ENCODE data around the gene CBX7.

CBX7 gene

DNA sequence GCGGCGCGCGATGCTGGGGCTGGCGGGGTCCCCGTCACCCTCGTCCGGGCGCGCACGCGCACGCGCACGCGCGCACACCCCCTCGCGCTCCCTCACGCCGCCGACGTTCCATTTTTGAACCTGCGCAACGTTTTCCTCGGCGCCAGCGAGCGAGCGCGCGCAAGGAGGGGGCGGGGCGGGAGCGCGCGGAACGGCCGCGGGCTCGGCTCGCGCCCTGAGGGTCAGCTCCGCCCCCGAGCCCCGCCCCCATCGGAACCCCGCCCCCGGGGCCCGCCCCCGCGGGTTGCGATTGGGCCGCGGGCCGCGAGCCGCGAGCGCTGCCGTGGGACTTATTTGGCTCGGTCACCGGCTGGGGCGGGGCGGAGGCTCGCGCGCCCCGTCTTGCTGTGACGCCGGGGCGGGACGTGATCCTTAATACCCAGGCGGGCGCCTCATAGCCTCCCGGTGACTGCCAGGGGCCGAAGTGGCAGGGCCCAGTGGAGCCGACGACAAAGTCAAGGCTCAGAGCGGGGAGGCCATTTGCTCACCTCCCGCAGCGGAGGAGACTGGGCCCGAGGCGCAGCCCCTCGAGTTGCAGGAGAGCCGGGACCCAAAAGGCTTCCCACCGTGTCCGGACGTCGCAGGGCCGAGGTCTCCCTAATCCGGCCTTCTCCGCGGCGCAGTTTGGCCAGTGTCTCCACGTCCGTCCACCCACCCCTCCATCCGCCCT, at the start of gene CBX7:
Gene CBX7 (minus strand): TSS at position 170 of the 709 bp plus-strand sequence. CDS start 236 bp downstream, outside the sequence.
- DNase-seq: peak; percentile 66

DNA sequence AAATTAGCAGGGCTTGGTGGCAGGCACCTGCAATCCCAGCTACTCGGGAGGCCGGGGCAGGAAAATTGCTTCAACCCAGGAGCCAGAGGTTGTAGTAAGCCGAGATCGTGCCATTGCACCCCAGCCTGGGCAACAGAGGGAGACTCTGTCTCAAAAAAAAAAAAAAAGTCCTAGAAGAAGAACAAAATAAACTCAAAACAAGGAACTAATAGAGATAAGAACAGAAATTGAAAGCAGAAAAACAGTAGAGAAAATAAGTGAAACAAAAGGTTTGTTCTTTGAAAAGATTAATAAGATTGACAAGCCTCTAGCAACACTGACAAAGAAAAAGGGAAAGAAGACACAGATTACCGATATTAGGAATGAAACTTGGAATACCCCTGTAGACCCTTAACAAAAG, 45.1 kb upstream of the CBX7 start:
- DNase-seq: no peak

DNA sequence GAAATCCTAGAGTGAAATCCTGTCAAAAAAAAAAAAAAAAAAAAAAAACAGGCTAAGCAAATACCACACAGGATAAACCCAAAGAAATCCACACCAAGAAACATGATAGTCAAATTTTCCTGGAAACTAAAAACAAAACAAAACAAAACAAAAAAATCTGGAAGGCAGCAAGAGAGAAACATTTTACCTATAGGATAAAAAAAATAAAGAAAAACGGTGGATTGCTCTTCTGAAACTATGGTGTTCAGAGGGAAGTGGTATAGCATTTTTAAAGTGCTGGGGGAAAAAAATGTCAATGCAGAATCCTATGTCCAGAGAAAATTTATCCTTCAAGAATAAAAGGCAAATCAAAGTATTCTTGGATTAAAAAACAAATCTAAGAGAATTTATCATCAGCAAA, 41.6 kb upstream of the CBX7 start:
- no peak for DNase-seq

DNA sequence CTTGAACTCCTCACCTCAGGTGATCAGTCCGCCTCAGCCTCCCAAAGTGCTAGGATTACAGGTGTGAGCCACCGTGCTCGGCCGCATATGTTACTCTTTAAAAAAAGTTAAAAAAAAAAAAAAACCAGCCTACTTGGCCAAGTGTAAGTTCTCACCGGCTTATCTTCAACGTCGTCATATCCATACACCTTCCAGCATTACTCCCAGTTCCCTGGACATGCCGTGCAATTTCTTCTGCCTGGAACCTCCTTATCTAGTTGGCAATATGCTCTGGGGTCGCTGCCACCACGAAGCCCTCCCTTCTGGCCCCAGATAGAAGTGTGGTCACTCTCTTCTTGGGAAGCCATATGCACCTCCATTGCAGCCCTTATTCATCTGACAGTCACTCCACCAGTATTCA, 36.3 kb upstream of the CBX7 start:
- DNase-seq: no peak

DNA sequence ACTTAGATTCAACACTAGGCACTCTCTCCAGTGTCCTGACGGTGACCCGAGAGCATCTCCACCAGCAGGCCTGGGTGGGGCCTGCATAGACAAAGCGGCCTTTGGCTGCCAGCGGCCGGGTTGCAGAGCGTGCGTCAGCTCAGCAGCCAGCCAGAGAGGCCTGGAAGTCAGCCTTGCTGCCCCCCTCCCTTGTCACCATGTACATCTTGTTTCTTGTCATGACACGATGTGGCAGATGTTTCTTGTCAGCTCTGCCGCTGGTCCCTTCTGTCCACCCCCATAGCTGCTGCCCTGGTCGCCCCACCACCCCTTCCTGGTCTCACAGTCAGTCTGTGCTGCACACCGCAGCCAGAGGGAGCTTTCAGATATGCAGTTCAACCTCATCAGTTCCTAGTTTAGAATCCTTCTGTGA, 33.1 kb upstream of the CBX7 start:
- DNase-seq: no peak

DNA sequence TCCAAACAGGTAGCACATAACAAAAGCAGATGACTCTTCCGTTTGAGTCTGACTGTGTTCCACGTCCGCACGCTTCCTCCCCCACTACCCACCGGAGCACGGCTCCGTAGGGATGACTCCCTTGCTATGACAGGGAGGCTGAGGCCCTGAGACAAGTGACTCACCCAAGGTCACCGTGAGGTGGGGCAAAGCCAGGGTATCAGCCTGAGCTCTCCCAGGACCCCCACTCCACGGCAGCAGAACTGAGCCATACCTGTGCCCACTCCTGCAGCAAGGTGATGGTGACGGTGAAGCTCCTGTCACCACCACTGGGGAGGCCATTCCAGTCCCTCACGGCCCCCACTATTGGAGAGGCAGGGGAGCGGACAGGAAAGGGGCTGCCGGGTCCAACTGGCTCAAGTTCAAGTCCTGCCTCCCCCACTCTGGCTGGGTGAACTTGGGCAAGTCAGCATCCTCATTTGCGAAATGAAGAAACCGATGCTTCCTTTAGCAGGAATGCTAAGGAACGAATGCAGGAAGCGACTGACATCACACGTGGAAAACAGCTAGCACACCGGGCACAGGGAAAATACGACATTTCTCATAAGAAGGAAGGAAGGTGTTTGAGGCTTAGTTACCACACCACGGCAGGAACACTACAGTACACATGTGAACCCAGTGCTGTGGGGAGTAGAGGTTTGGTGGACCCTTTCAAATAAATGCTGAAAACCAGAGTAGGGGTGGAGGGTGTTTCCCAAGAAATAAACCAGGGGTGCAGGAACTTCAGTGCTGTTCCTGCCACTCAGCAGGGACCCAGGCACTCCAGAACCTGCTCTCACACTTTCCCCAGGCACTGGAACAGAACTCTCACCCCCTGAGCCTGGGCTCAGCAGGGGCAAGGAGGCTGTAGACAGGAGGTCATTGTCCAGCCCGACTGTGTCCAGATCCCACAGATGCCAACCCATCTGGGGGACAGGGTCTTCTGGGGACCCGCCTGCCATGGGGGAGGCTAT, 32.4 kb upstream of the CBX7 start:
- no peak for DNase-seq

DNA sequence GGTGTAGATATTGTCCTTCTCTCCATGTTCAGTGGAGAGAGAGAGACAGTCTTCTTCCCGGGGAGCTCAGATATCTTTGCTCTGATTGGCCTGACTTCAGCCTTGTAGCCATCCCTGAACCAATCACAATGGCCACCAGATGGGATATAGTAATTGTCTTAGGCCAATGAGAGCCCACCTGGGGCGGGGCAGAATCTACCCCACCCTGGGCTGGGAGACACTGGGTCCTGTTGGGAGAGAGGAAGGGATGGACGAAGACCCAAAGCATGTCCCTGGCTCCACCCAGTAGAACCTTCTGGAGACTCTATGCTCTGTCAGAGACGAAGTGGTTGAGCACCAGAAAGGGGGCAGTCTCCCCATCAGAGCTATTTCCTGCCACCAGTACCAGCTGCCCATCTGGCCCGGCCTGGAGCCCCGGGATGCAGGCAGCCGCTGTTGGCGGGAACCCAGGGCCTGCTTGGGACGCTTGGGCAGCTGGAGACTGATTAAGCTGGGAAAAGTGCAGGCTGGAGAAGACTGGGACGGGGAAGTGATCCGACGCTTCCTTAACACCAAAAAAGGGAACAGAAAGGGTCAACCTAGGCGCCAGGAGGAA, 31.6 kb upstream of the CBX7 start:
- DNase-seq: no peak

DNA sequence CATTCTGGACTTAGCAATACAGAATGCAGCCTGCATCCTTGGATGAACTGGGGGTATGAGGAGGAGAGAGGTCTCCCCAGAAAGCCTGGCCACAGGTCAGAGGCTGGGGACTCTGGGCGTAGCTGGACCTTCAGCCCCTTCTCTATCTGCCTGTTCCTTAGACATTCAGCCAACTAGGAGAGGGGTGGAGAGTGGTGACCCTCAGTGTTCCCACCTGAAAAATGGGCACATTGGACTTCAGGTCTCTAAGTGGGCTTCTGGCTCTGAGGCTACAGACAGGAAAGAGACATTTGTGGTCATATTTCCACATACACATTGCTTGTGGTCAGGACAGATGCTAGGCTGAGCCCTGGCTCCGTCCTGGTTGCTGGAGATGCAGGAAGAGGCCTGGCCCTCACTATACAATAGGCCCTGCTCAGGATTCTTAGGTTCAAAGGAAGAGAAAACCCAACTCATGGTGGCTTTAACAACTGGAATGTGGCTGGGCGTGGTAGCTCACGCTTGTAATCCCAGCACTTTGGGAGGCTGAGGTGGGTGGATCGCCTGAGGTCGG, 30.1 kb upstream of the CBX7 start:
- DNase-seq: no peak

DNA sequence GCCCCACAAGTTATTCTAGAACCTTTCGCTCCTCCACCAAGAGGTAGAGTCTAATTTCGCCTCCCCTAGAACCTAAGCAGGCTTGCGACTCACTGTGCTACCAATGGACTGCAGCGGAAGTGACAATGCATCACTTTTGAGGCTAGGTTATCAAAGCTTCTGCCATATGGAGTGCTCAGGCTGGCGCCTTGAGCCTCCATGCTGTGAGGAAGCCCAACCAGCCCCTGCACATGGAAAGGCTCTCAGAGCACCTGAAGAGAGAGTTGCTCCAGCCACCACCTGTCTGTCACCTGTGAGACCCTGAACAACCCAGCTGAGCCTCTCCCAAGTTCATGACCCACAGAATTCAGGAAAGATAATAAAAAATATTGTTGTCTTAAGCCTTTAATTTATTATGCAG, 29.3 kb upstream of the CBX7 start:
- no peak for DNase-seq

DNA sequence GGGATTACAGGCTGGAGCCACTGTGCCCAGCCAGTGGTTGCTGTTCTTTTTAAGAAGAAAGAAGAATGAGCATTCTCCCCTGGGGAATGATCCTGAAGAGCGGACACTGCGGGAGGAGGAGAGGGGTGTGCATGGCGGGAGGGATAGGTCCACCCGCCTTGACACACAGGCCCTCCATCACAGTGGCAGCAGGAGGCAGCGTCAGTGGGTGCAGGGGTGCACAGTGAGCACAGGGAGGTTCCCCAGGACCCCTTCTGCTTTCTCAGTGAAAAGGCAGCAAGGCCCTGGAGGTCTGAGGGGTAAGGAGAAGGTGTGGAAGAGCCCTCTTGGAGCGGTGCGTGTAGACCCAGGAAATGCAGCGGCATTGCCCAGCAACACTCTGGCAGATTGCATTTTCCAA, 28.9 kb upstream of the CBX7 start:
- DNase-seq: no peak

DNA sequence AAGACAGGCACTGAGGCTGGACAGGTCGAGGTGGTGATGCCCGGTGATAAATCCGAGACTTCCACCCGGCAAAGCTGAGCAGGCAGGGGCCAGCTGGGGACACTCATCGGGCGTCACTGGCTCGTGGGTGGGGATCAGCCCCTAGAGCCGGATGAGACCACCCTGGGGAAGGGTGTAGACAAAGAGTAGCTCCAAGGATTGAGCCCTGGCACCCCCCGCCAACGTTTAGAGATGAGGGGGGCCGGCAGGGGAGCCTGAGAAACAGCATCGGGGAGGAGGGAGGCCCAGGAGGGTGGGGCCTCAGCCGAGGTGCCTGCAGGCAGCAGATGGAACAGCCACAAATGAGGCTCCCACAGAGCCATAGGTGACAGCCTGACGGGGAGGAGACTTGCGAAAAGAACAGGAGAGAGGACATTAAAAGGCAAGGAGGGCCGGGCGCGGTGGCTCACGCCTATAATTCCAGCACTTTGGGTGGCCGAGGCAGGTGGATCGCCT, 27.4 kb upstream of the CBX7 start:
- no peak for DNase-seq

DNA sequence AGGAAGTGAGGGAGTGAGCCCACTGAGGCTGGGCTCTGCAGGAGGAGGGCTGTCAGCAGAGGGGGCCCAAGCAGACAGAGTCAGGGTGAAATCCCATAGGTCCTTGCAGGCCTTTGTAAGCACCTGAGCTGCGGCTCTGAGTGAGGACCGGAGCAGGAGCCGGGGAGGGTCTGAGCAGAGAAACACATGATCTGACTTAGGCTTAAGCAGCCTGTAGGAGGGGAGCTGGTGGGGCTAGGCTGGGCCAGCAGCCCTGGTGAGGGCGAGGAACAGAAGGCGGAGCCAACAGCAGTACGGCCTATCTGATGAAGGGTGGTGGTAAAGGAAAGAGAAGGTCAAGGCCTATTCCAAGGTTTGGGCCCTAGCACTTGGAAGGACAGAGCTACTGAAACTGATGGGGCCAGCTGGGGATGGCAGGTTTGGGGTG, 26.9 kb upstream of the CBX7 start:
- no peak for DNase-seq

DNA sequence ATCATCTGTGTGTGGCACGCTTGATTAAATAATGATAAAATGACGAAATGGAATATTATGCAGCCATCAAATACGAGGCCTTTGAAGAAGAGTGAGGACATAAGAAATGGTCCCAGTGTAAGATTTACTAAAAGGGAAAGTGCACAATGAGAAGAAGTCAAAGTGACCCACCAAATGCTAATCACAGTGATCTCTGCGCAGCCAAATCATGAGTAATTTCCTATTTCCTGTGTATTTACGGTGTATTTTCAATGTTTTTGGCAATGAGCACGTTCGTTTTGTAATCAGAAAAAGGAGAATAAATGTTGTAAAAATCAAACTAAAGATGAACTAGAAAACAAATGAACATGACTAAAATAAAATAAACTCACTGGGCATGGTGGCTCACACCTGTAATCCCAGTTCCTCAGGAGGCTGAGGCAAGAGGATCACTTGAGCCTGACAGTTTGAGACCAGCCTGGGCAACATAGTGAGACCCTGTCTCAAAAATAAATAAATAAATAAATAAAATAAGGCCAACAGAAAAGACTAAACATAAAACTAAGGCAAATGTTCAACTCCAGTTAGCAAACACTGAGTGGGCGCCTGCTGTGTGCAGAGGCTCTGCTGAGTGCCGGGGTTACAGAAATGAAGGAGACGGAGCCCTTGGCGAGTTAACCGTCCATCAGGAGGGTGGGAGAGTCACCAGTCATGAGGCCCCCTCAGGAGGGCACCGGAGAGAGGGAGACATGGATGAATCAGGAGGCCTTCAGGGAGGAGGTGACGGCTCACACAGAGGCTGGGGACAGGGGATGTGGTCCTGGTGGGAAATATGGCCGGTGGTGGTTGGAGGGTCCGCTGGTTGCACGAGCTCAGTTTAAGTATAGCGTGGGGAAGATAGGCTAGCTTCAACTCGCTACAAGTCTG, 26.0 kb upstream of the CBX7 start:
- DNase-seq: no peak

DNA sequence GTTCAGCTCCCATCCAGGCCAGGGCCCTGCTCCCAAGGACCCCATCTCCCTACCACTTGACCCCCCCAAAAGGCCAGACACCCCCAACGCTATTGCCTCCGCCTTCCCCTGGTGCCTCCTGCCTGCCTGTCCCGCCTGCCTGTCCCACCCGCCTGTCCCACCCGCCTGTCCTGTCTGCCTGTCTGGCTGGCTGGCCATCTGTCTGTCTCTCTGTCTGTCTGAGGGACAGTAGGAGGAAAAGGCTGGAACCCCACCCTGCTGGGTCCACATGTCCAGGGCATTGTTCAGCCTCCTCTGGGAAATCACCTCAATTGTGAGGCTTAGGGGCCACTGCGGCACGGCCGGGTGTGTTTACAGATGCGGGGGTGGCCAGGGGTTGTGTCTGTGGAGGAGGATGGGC, 25.3 kb upstream of the CBX7 start:
- no peak for DNase-seq

DNA sequence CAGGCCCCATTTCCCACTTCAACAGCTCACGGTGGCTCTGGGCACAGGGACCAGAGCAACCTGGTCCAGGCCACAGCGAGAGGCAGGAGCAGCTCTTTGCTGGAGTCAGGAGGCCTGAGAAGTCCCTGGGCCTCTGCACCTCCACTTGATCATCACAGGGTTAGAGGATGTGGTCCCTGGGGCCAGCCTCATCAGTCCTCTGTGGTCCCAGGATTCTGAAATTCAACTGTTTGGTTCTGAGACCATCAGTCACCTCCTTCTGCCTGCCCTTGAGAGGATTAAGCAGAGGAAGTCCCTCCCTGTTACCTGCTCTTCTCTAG, 24.9 kb upstream of the CBX7 start:
- no peak for DNase-seq

DNA sequence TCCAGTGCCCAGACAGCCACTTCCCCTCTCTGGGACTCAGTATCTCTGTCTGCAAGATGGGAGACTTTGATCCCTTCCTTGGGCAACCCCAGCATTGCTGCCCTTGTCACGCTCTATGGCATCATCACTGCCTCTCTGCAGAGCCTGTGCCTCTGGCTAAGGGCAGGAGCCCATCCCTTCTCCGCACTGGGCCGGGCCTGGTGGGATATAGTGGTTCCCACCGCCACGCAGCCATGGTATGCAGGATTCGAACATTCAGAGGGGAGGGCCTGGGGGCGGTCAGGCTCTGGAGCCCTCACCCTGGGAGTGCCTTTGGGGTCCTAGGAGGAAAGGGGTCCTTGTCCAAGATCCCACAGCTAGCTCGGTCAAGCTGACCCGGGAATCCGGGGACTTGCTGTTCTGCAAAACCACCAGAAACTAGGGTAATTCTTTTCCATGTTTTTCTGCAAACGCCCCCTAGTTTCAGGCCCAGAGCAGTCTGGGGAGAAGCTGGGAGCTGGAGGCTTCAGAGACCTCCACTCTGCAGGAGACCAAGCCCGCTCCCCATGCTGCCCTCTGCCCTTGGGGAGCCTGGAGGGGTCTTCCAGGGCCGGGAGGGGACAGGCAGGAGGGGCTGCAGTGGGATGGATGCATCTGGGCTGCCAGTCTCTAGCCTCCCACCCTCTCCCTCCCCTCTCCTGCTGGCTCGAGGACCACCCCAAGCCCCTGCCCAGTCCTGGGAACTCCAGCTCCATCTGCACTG, 24.4 kb upstream of the CBX7 start:
- DNase-seq: no peak

DNA sequence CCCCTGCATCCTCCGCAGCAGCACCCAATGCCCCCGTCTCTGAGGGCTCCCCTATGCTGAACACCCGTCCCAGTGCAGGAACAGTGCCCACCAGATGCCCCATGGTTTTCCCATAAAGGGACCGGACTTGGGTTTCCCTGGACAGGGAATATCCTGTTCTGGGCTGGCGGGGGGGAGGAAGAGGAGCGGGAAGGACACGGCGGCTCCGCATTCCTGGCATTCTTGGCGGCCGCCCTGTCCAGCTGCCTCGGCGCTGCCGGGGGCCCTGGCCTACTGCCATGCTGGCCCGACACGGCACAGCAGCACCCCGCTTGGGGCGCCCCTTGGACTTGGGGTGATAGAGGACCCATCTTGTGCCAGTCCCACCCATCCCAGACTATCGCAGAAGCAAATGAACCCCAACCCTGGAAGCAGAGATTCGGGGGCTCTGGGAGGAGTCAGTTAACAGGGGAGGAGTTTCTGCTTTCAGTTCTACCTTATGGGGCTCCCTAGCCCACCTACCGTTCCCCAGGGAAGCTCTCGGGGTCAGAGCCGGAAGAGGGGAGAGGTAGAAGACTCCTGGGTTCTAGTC, 23.7 kb upstream of the CBX7 start:
- no peak for DNase-seq

DNA sequence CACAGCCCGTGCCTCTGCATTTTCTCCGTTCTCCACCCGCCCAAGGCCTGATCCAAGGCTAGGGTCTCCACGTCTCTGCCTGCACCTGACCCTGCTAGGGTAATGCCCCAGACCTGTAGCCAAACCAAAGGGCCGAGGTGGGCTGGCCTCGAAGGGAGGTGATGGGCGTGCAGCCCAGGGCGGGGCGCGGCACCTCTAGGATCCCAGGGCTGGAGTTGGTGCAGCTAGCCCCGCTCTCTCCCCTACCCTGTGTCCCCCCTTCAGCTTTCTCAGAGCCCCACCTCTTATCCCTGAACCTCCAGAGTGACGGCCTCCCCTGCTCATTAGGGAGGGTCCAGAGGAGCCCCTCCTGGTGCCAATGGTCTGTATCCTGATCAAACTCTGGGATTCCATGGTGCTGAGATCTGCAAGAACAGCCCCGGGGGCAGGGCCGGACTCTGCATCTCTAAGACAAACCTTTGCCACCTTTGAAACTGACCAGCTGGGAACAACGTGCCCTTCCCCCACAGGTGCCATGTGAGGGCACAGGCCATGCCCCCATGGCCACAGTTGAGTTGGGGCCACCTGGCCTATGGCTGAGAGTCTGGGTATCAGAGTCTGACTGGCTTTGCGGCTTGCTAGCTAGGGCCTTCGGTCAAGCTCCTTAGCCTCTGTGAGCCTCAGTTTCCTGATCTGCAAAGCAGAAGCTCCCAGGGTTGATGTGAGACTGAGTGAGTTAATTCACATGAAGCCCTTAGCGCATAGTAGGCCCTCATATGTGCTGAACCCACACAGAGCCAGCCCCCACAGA, 23.1 kb upstream of the CBX7 start:
- DNase-seq: no peak

DNA sequence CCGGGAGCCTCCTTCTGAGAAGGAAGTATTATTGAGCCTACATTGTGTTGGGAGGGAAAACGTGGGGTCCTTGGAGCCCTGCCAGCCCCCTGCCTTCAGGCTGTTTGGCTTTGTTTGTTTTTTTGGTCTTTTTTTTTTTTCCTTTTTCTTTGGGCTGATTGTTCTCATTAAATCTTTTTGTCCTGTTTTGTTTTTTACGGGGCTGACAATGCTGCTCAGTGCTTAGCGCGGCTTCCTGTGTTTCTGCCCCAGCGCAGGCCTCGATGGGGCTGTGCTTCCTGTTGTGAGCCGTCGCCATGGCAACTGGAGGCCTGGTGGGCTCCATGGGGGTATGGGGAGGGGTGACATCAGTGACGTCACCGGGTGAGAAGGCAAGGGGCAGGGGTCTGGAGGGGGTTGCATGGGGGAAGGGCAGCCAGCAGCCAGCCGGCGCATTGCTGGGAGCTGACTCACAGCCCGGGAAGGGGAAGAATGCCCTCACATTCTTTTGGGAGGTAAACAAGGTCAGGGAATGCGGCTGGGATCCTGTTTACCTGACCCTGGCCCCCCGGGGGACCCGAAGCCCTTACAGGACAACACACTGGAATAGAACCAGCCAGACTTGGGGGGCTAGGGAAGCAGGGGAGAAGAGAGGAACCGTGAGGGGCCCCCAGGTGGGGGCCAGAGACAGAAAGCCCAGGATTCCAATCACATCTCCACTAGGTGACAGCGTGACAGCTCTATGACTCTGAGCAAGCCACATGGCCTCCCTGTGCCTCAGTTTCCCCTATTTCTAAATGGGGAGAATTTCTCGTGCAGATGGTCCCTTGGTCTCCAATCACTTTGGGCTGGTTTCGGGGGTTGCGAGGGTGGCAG, 22.2 kb upstream of the CBX7 start:
- no peak for DNase-seq

Measured in NCI-H2029 (cell line).